SIG-M5 treated with dmso at 0.1 percent for 504 hours (cell line): ENCODE measurements around the gene OSBPL1A.

Experiments
- DNase-seq: peaks from one replicate; lab custom pipeline; 2025; ENCODE audit not compliant: unreplicated experiment; lab: John Stamatoyannopoulos, UW

The OSBPL1A gene

GRCh38 chr18:24344509-24344908 is 53.1 kb downstream of the OSBPL1A start:
- DNase-seq: no peak

- DNase-seq: no peak
Observed at GRCh38 chr18:24342347-24342746, 55.3 kb downstream of the OSBPL1A start.

- DNase-seq: no peak
Observed at GRCh38 chr18:24341361-24341760, 56.3 kb downstream of the OSBPL1A start.

GRCh38 chr18:24333084-24333483 is 64.5 kb downstream of the OSBPL1A start:
- DNase-seq: no peak

- DNase-seq: no peak
Observed at GRCh38 chr18:24326211-24326610, 71.4 kb downstream of the OSBPL1A start.

- no peak for DNase-seq
Observed at GRCh38 chr18:24322584-24323136, 75.0 kb downstream of the OSBPL1A start.

GRCh38 chr18:24321071-24321470 is 76.6 kb downstream of the OSBPL1A start:
- no peak for DNase-seq

GRCh38 chr18:24319757-24320156 is 77.9 kb downstream of the OSBPL1A start:
- no peak for DNase-seq

- no peak for DNase-seq
Observed at GRCh38 chr18:24317370-24317769, 80.3 kb downstream of the OSBPL1A start.

- DNase-seq: no peak
Observed at GRCh38 chr18:24315170-24315569, 82.5 kb downstream of the OSBPL1A start.

GRCh38 chr18:24306201-24306600 is 91.4 kb downstream of the OSBPL1A start:
- DNase-seq: no peak

- no peak for DNase-seq
Observed at GRCh38 chr18:24300703-24301102, 96.9 kb downstream of the OSBPL1A start.

GRCh38 chr18:24296276-24296675 is 101.3 kb downstream of the OSBPL1A start:
- no peak for DNase-seq

GRCh38 chr18:24293254-24293653 is 104.4 kb downstream of the OSBPL1A start:
- DNase-seq: no peak

- no peak for DNase-seq
Observed at GRCh38 chr18:24278591-24278990, 119.0 kb downstream of the OSBPL1A start.

- no peak for DNase-seq
Observed at GRCh38 chr18:24277516-24278195, 120.0 kb downstream of the OSBPL1A start.

- no peak for DNase-seq
Observed at GRCh38 chr18:24276994-24277393, 120.6 kb downstream of the OSBPL1A start.

GRCh38 chr18:24274837-24275236 is 122.8 kb downstream of the OSBPL1A start:
- no peak for DNase-seq

GRCh38 chr18:24273596-24273995 is 124.0 kb downstream of the OSBPL1A start:
- DNase-seq: no peak

GRCh38 chr18:24272229-24272525 is 125.4 kb downstream of the OSBPL1A start:
- no peak for DNase-seq

- DNase-seq: no peak
Observed at GRCh38 chr18:24271381-24272228, 126.0 kb downstream of the OSBPL1A start.

- no peak for DNase-seq
Observed at GRCh38 chr18:24270937-24271380, 126.7 kb downstream of the OSBPL1A start.
